Lung (tissue), 12 donors: ENCODE data around the gene CHIC2. TPM values are rescaled to one million over a fixed set of nuclear protein-coding genes. Genes with fewer than 3 reads are reported as not detected.

Experiments used
- ATAC-seq: fragments of 200-7000 bp; cut with Tn5 transposase; one replicate; pipeline ENCODE4 v1.9.1; 2020; ENCODE audit warnings: moderate number of reproducible peaks; ENCODE audit not compliant: insufficient read depth, low FRiP score
- DNase-seq, 3 donors: peaks; one replicate each; pipeline ENCODE4 v3.0.0-alpha.2; 2013 to 2017
- H3K27ac ChIP-seq, 2 donors: one replicate each; pipeline ENCODE4 v1.5.1; 2013; ENCODE audit warnings: mild to moderate bottlenecking in 2 of 2, moderate library complexity in 2 of 2, control low read depth in 1 of 2, inconsistent platforms in 1 of 2, low read depth in 1 of 2, low read length in 1 of 2
- H3K27me3 ChIP-seq, 3 donors: one replicate each; pipeline ENCODE4 v1.5.1; 2013; ENCODE audit warnings: low read length in 2 of 3; ENCODE audit not compliant: control insufficient read depth in 3 of 3, insufficient read depth in 3 of 3
- H3K36me3 ChIP-seq, 4 donors: one replicate each; pipeline ENCODE4 v1.5.1; 2013; ENCODE audit warnings: low read length in 4 of 4, mild to moderate bottlenecking in 1 of 4, moderate library complexity in 1 of 4; ENCODE audit not compliant: control insufficient read depth in 4 of 4, insufficient read depth in 4 of 4
- H3K4me1 ChIP-seq, 5 donors: one replicate each; pipeline ENCODE4 v1.5.1; 2013; ENCODE audit warnings: low read length in 5 of 5, mild to moderate bottlenecking in 2 of 5, moderate library complexity in 1 of 5; ENCODE audit not compliant: control insufficient read depth in 5 of 5, insufficient read depth in 5 of 5
- H3K4me3 ChIP-seq: one replicate; pipeline ENCODE4 v1.5.1; 2013; ENCODE audit warnings: mild to moderate bottlenecking, control low read depth, moderate library complexity
- H3K9ac ChIP-seq, 2 donors: one replicate each; pipeline ENCODE4 v1.5.1; 2013; ENCODE audit warnings: low read length in 2 of 2, control low read depth in 1 of 2; ENCODE audit not compliant: insufficient read depth in 1 of 2
- H3K9me3 ChIP-seq, 4 donors: one replicate each; pipeline ENCODE4 v1.5.1; 2013; ENCODE audit warnings: low read length in 3 of 4, mild to moderate bottlenecking in 1 of 4, moderate library complexity in 1 of 4; ENCODE audit not compliant: control insufficient read depth in 4 of 4, insufficient read depth in 3 of 4
- WGBS, 2 donors: extraction: QIAGEN DNeasy Blood & Tissue Kit; methylation state at CpG; one replicate each; pipeline ENCODE4 v1.1.7; 2013; 5-methylcytosine and 5-hydroxymethylcytosine counted together
- polyA plus RNA-seq, 2 donors: library from polyadenylated mRNA; stranded (reverse); fragments of 200-250 nt; gene quantifications; one replicate each; pipeline ENCODE4 v1.2.1, GENCODE V29; 2013
- total RNA-seq, 2 donors: library from RNA; depleted of rRNA in 1 of 2; stranded (reverse); fragments of >200 nt in 1 of 2; gene quantifications; one replicate each; pipeline ENCODE4 v1.2.1, GENCODE V29; 2014 to 2021
- TF ChIP-seq, protein P1 (sequence below): IDR thresholded peaks from 2 replicates; pipeline ENCODE4 v1.5.1; 2012; ENCODE audit warnings: mild to moderate bottlenecking; ENCODE audit errors: control extremely low read depth, extremely low read depth
- donor health status: control.
- donor health status: control.
- donor health status: Bipolar disorder and iron deficiency.
- donor health status: healthy.
- donor health status: DM: yes; HTN: yes; CAD: no.

Gene CHIC2
- total and polyA plus RNA-seq, 4 donors = 12.6 to 52.8 (median 30.5) TPM

GRCh38 chr4:54109241-54110018 lies 45.0 kb upstream of the CHIC2 start:
- TF ChIP-seq, protein P1, sequence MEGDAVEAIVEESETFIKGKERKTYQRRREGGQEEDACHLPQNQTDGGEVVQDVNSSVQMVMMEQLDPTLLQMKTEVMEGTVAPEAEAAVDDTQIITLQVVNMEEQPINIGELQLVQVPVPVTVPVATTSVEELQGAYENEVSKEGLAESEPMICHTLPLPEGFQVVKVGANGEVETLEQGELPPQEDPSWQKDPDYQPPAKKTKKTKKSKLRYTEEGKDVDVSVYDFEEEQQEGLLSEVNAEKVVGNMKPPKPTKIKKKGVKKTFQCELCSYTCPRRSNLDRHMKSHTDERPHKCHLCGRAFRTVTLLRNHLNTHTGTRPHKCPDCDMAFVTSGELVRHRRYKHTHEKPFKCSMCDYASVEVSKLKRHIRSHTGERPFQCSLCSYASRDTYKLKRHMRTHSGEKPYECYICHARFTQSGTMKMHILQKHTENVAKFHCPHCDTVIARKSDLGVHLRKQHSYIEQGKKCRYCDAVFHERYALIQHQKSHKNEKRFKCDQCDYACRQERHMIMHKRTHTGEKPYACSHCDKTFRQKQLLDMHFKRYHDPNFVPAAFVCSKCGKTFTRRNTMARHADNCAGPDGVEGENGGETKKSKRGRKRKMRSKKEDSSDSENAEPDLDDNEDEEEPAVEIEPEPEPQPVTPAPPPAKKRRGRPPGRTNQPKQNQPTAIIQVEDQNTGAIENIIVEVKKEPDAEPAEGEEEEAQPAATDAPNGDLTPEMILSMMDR = no peak
- WGBS, 2 donors = 6 to 11% methylated on average over 51 of the region's 51 CpGs
- Histone ChIP-seq H3K9me3 (peaks cover 0 to 2% (median 0%) of the 10 kb centered on the region in 4 donors), H3K27me3 (peaks cover 4 to 84% (median 78%) of the 10 kb centered on the region in 3 donors), H3K36me3 (no peaks in the 10 kb centered on the region), H3K4me3 (no peak overlapping the region), H3K4me1 (peaks cover 0 to 21% (median 2%) of the 10 kb centered on the region in 5 donors), H3K9ac (no peak overlapping the region), H3K27ac (no peak overlapping the region)
- DNase-seq (peak in 1 of 3 donors; percentile 13), ATAC-seq (peak; percentile 47)

DNA sequence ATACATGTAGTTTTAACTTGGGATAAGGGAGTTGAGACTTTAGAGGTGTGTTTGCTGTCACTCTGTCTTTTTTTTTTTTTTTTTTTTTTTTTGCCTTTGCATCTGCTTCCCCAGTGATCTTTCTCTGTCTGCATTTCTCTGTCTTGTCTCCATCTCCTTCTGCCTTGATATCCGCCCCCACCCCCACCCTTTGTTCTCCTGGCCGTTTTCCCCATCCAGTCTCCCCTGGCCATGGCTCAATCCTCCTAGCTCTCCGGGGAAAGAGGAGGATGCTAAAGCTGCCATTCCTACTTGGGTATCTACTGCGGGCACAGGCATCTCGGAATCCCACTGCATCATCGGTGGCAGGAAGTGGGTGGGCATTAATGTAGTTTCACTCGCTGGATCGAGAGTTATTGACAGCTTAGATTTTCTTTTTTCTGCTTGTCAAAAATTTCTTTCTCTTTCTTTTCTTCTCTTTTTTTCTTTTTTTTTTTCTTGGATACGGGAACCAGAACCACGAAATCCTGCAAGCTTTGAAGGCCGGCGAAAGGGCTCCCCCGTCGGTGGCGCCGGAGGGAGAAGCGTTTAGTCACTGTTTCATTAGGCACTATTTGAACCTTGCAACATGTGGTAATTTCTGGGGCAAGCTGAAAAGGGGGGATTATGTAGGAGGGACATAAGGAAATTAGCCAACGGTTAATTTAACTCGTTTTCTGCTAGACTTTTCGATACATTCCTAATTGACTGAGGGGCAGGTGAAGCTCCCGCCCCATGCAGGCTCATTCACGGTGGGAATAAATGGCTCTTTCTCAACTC lies 43.7 kb upstream of the CHIC2 start:
- no peak overlapping the region for H3K27ac ChIP-seq
- ATAC-seq (no peak), DNase-seq (peak in 1 of 3 donors; percentile 20)
- peaks cover 0 to 31% (median 4%) of the 10 kb centered on the region in 5 donors for H3K4me1 ChIP-seq
- no peaks in the 10 kb centered on the region for H3K36me3 ChIP-seq
- WGBS, 2 donors = 7 to 18% methylated on average over 22 of the region's 22 CpGs
- H3K27me3 ChIP-seq = peaks cover 4 to 94% (median 87%) of the 10 kb centered on the region in 3 donors
- TF ChIP-seq, protein P1 = no peak
- no peak overlapping the region for H3K4me3 ChIP-seq
- H3K9me3 ChIP-seq = peaks cover 0 to 2% (median 0%) of the 10 kb centered on the region in 4 donors
- no peak overlapping the region for H3K9ac ChIP-seq

DNA sequence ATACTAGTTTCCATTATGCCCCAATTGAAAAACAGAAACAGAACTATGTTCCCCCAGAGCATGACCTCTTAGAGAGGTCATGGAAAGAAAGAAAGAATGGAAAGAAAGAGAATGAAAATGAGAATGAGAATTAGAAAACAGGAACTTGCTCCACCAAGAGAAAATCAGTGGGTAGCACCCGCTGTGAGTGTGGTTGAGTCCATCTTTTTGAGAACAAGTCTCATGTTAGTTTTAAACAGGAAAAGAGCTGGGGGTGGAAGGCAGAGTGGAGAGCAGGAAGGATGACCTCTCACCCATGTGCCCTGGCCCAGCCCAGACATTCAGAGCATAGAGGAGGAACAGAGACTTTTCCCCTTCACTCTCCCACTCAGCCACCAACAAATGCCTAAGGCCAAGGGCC lies 40.5 kb upstream of the CHIC2 start:
- no peak overlapping the region for H3K27ac ChIP-seq
- H3K27me3 ChIP-seq = peaks cover 17 to 94% (median 89%) of the 10 kb centered on the region in 3 donors
- peaks cover 0 to 48% (median 5%) of the 10 kb centered on the region in 5 donors for H3K4me1 ChIP-seq
- TF ChIP-seq, protein P1 = no peak
- no peak overlapping the region for H3K4me3 ChIP-seq
- peaks cover 0 to 7% (median 0%) of the 10 kb centered on the region in 4 donors for H3K9me3 ChIP-seq
- no peaks in the 10 kb centered on the region for H3K36me3 ChIP-seq
- ATAC-seq (no peak), DNase-seq (no peak)
- WGBS, 2 donors = 32 to 57% methylated on average over 1 of the region's 1 CpG
- H3K9ac ChIP-seq = no peak overlapping the region
